Prostate gland (tissue), 2 donors: ENCODE data around the gene KCNE1. TPM values are rescaled to one million over a fixed set of nuclear protein-coding genes. Genes with fewer than 3 reads are reported as not detected.

ENCODE experiments used
- DNase-seq: peaks from one replicate; pipeline ENCODE4 v3.0.0-alpha.2; 2019; ENCODE audit warnings: low spot score
- H3K27ac ChIP-seq, 2 donors: fragments of 200-600 bp; sonication (generic); 2 replicates each; pipeline ENCODE4 v1.5.1; 2017 to 2019
- H3K27me3 ChIP-seq: fragments of 200-600 bp; sonication (generic); replicated peaks from 2 replicates; pipeline ENCODE4 v1.5.1; 2019; ENCODE audit not compliant: insufficient read depth
- H3K36me3 ChIP-seq, 2 donors: fragments of 200-600 bp; sonication (generic); 1 replicate in 1 of 2; 2 replicates in 1 of 2; pipeline versions ENCODE4 v1.5.1 to v1.8.1; 2017 to 2019
- H3K4me1 ChIP-seq: fragments of 200-600 bp; sonication (generic); replicated peaks from 2 replicates; pipeline ENCODE4 v1.5.1; 2019
- H3K4me3 ChIP-seq, 2 donors: fragments of 200-600 bp; sonication (generic); 2 replicates each; pipeline ENCODE4 v1.5.1; 2017 to 2019
- H3K9me3 ChIP-seq: fragments of 200-600 bp; sonication (generic); 2 replicates; pipeline ENCODE4 v1.5.1; 2017
- CTCF ChIP-seq, 4 experiments: fragments of 200-600 bp in 2 of 4; fragments of 450-650 bp in 2 of 4; sonication (generic) in 2 of 4; IDR thresholded peaks; 1 replicate in 3 of 4; 2 replicates in 1 of 4; pipeline ENCODE4 v1.5.1; 2016 to 2019; ENCODE audit warnings: antibody characterized with exemption in 4 of 4, mild to moderate bottlenecking in 2 of 4, moderate library complexity in 2 of 4
- POLR2A ChIP-seq: fragments of 450-650 bp; IDR thresholded peaks from one replicate; pipeline ENCODE4 v1.6.1; 2016; ENCODE audit warnings: antibody characterized with exemption, mild to moderate bottlenecking
- POLR2AphosphoS5 ChIP-seq: sonication (generic); formaldehyde crosslinking; IDR thresholded peaks from one replicate; pipeline ENCODE4 v1.6.1; 2017; ENCODE audit warnings: antibody characterized with exemption
- WGBS: methylation state at CpG from one replicate; pipeline ENCODE4 v1.1.5; 2018; 5-methylcytosine and 5-hydroxymethylcytosine counted together
- intact Hi-C: fragments of 100-400 bp; cut with DNase I; formaldehyde crosslinking; loops from one replicate; pipeline ENCODE4 v1.14.2; 2022
- total RNA-seq, 2 donors: library from RNA; depleted of rRNA; stranded (reverse); fragments of >200 nt; gene quantifications; one replicate each; pipeline ENCODE4 v1.1.0, GENCODE V29; 2016

KCNE1 gene
- total RNA-seq, 2 donors from 2014 or later = 0.32 to 6.7 TPM

GRCh38 chr21:34526241-34526617, 14.2 kb upstream of the KCNE1 start:
- intact Hi-C loops = loop anchor here (5.0 kb wide), 1 partner anchor 66 kb away; no protein-coding TSS in a partner anchor
- DNase-seq = no peak
- no peaks in the 10 kb centered on the region for H3K9me3 ChIP-seq
- peaks cover 0 to 6% of the 10 kb centered on the region in 2 donors for H3K36me3 ChIP-seq
- peak overlapping the region; percentile 81 to 85 for H3K27ac ChIP-seq
- H3K4me1 ChIP-seq = no peaks in the 10 kb centered on the region
- H3K4me3 ChIP-seq = peak overlapping the region; percentile 22 to 36
- 14% methylated on average over 5 of the region's 5 CpGs for WGBS
- TF ChIP-seq POLR2A (no peak), CTCF (IDR thresholded peaks at IDR 0.05) (no peak), POLR2AphosphoS5 (no peak)
- no peaks in the 10 kb centered on the region for H3K27me3 ChIP-seq

DNA sequence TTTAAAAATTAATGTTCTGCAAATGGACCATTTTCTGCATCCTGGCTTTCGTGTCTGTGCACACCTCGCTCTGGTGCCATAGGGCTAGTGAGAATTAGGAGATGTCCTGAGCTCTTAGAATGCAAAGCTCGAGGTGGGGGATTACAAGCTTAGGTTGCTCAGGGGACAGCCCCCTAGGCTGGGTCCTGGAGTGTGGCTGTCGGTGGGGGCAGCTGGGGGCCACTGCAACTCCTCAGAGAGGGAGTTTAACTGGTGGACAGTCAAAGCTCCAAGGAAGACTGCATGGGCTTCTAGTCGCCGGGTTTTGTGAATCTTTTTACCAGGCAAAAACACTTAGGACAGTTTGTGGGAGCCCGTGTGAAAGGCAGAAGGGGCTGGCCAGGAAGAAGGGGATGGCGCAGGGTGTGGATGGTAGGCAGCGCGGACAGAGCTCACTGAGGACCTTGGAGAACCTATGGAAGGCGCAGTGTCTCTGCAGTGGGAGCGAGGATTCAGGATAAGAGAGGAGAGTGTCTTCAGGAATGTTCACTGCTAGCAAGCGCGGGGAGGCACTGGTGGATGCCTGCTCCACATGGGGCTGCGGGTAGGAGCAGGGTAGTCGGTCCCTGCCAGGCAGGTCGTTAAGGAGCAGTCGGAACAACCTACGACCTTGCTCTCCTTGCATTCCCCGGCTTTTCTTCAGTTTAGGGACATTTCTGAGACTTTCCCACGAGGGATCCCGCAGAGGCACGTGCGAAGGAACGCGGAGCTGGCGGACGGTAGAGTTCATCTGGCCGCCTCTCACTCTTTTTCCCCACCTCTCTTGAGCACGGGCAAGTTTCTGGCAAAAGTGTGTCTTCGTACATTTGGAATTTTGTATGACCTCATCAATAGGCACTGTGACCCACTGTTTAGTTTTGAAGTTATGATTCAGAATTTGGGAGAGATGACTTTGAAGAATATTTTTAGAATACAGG, 12.9 kb upstream of the KCNE1 start:
- H3K27ac ChIP-seq = no peak overlapping the region
- no peak overlapping the region for H3K4me3 ChIP-seq
- H3K4me1 ChIP-seq = no peaks in the 10 kb centered on the region
- no peak for DNase-seq
- TF ChIP-seq POLR2AphosphoS5 (no peak), POLR2A (no peak), CTCF (IDR thresholded peaks at IDR 0.05) (no peak)
- H3K27me3 ChIP-seq = no peaks in the 10 kb centered on the region
- intact Hi-C loops = loop anchor here (5.0 kb wide), 1 partner anchor 67 kb away; no protein-coding TSS in a partner anchor
- no peaks in the 10 kb centered on the region for H3K9me3 ChIP-seq
- peaks cover 0 to 15% of the 10 kb centered on the region in 2 donors for H3K36me3 ChIP-seq
- 67% methylated on average over 31 of the region's 31 CpGs for WGBS

DNA sequence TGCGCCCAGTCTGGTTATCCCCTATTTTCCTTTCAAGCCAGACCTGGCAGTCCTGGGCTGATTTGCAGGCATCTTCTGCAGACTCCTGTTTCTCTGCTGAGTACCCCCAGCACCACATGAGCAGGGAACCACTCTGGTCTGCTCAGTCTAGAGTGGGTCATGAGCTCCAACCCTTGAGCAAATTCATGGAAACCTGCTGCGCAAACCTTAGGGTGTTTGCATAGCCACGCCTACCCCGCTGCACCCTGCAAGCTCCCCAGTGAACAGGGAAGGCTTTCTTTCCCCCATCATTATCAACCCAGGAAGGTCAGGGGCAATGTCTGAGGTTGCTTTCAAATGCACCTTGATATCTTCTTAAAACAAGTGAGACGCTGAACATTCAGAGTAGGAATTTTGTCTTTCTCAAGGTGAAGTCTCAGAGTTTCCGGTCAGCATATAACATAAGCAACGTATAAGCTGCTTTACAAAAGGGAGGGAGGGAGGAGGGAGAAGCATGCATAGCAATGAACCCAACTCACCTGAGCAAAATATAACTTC, 11.1 kb upstream of the KCNE1 start:
- Histone ChIP-seq H3K27ac (no peak overlapping the region), H3K36me3 (peaks cover 0 to 15% of the 10 kb centered on the region in 2 donors), H3K9me3 (no peaks in the 10 kb centered on the region), H3K27me3 (no peaks in the 10 kb centered on the region), H3K4me1 (no peaks in the 10 kb centered on the region), H3K4me3 (no peak overlapping the region)
- no peak for TF ChIP-seq CTCF (IDR thresholded peaks at IDR 0.05)
- no peak for TF ChIP-seq POLR2A
- TF ChIP-seq POLR2AphosphoS5 = no peak
- intact Hi-C loops = no loop called here
- DNase-seq = no peak
- 95% methylated on average over 7 of the region's 7 CpGs for WGBS

- H3K4me3 ChIP-seq = no peak overlapping the region
- no peaks in the 10 kb centered on the region for H3K27me3 ChIP-seq
- no peak overlapping the region for H3K27ac ChIP-seq
- intact Hi-C loops = no loop called here
- no peak for DNase-seq
- no peaks in the 10 kb centered on the region for H3K4me1 ChIP-seq
- TF ChIP-seq POLR2AphosphoS5 (no peak), POLR2A (no peak), CTCF (IDR thresholded peaks at IDR 0.05) (no peak)
- peaks cover 0 to 15% of the 10 kb centered on the region in 2 donors for H3K36me3 ChIP-seq
- no peaks in the 10 kb centered on the region for H3K9me3 ChIP-seq
- WGBS = 75% methylated on average over 6 of the region's 6 CpGs
Observed at GRCh38 chr21:34522284-34522683, 10.3 kb upstream of the KCNE1 start.
